CD4-positive, alpha-beta T cell (primary cell): ENCODE measurements around the gene TMEM30A. TPM values are rescaled to one million over a fixed set of nuclear protein-coding genes. Genes with fewer than 3 reads are reported as not detected.

Experiments
- ATAC-seq: fragments of 200-7000 bp; cut with Tn5 transposase; one replicate; pipeline ENCODE4 v1.10.0; 2022; ENCODE audit warnings: mild to moderate bottlenecking; ENCODE audit not compliant: poor library complexity
- CTCF ChIA-PET: fragments of 350-600 bp; sonication (Branson Sonifier 250); formaldehyde crosslinking; loops from one replicate; lab custom pipeline; 2021; ENCODE audit warnings: antibody characterized with exemption, inconsistent platforms; lab: Charles Lee
- POLR2A ChIA-PET: fragments of 350-600 bp; sonication (Branson Sonifier 250); formaldehyde crosslinking; loops from one replicate; lab custom pipeline; 2021; ENCODE audit warnings: antibody characterized with exemption, inconsistent platforms; lab: Charles Lee
- DNase-seq, 14 experiments: peaks; one replicate each; pipeline ENCODE4 v3.0.0-alpha.2; 2013 to 2020; ENCODE audit warnings: mixed read lengths in 2 of 14
- H3K27ac ChIP-seq, 2 donors: one replicate each; pipeline versions ENCODE4 v1.5.1 to v1.7.0; 2013; ENCODE audit warnings: low read length in 2 of 2, low read depth in 1 of 2, mild to moderate bottlenecking in 1 of 2
- H3K27me3 ChIP-seq, 2 experiments: 1 replicate in 1 of 2; 2 replicates in 1 of 2; pipeline versions ENCODE4 v1.6.1 to v1.7.0; 2013; ENCODE audit warnings: low read length in 2 of 2, control low read depth in 1 of 2, mild to moderate bottlenecking in 1 of 2, moderate library complexity in 1 of 2; ENCODE audit not compliant: insufficient read depth in 2 of 2, control insufficient read depth in 1 of 2
- H3K36me3 ChIP-seq: one replicate; pipeline ENCODE4 v1.6.1; 2013; ENCODE audit warnings: low read length, control low read depth; ENCODE audit not compliant: insufficient read depth
- H3K4me1 ChIP-seq: one replicate; pipeline ENCODE4 v1.6.1; 2013; ENCODE audit warnings: low read length, control low read depth; ENCODE audit not compliant: insufficient read depth
- H3K4me3 ChIP-seq: one replicate; pipeline ENCODE4 v1.5.1; 2013; ENCODE audit warnings: mild to moderate bottlenecking, low read length, moderate library complexity
- H3K9me3 ChIP-seq, 2 experiments: 1 replicate in 1 of 2; 2 replicates in 1 of 2; pipeline versions ENCODE4 v1.6.1 to v1.7.0; 2013; ENCODE audit warnings: low read length in 2 of 2, mild to moderate bottlenecking in 2 of 2, control low read depth in 1 of 2, moderate library complexity in 1 of 2; ENCODE audit not compliant: control insufficient read depth in 1 of 2, insufficient read depth in 1 of 2
- H3K27ac Mint-ChIP-seq: one replicate; pipeline ENCODE4 v1.8.0; 2020; ENCODE audit warnings: mixed read lengths
- H3K27me3 Mint-ChIP-seq: one replicate; pipeline ENCODE4 v1.8.0; 2021; ENCODE audit warnings: mixed read lengths
- H3K36me3 Mint-ChIP-seq: one replicate; pipeline ENCODE4 v1.8.0; 2021; ENCODE audit warnings: low read depth, mixed read lengths
- H3K4me1 Mint-ChIP-seq: one replicate; pipeline ENCODE4 v1.8.0; 2021; ENCODE audit warnings: low read depth, mixed read lengths
- H3K4me3 Mint-ChIP-seq: one replicate; pipeline ENCODE4 v1.8.0; 2020; ENCODE audit warnings: mild to moderate bottlenecking, mixed read lengths
- H3K9me3 Mint-ChIP-seq: one replicate; pipeline ENCODE4 v1.8.0; 2020; ENCODE audit warnings: mixed read lengths
- intact Hi-C, 2 experiments: fragments of 100-400 bp; cut with DNase I in 1 of 2; cut with micrococcal nuclease in 1 of 2; formaldehyde crosslinking; loops; one replicate each; pipeline versions ENCODE4 v1.15.1 to v1.9.0; 2023 to 2025; cut with DNase I, micrococcal nuclease
- total RNA-seq, 174 experiments: library from RNA in 2 of 174; stranded (reverse) in 2 of 174; gene quantifications; one replicate each; pipeline ENCODE4 v1.2.3 and lab custom pipeline; 2021 to 2026
- TF ChIP-seq, protein P1 (sequence below): fragments of 200-600 bp; IDR thresholded peaks from one replicate; pipeline ENCODE4 v1.8.0; 2022; ENCODE audit warnings: antibody characterized with exemption, mild to moderate bottlenecking

Gene TMEM30A
- total RNA-seq, 2 experiments from 2014 or later, result 29.8 to 33.2 TPM

DNA sequence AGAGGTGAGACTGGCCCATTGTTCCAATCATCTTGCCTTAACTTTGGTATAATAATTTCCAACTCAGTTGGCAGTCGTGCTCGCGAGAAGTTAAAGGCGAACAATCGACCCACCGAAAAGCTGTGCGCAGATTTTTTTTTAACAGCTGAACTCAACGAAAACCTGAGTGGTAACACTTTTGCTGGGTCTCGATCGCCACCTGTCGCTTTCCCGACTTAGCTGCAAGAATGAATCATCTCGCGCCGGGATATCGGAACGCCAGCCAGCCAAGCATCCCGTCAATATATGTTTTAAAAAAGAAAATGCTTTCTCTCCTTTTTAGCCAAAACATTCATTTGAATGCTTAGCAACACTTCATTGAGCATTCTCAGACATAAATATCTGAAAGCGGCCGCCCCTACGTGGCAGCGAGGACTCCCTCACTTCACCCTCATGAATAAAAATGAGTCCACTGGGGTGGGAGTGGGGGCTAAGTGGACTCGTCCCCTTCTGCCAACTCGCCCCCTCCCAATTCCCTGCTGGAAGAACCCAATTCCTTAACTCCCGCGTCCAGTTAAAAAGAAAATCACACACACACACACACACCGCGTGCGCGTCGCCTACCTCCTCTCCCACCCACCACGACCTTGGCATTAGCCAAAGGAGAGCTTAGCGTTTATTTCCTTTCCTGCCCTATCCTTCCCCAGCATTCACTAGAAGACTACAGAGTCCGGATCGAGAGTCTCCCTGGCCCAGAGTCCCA, 80.2 kb downstream of the TMEM30A start:
- Histone ChIP-seq H3K27me3 (peaks cover 64 to 83% of the 10 kb centered on the region in 2 experiments), H3K27ac (no peak overlapping the region), H3K4me3 (peak overlapping the region; percentile 16), H3K36me3 (no peaks in the 10 kb centered on the region), H3K4me1 (peaks cover 62% of the 10 kb centered on the region), H3K9me3 (peaks cover 0 to 16% of the 10 kb centered on the region in 2 experiments)
- Mint-ChIP-seq H3K36me3 (no peaks in the 10 kb centered on the region), H3K27ac (no peak overlapping the region), H3K4me3 (peak overlapping the region; percentile 57), H3K27me3 (peaks cover 94% of the 10 kb centered on the region), H3K9me3 (no peaks in the 10 kb centered on the region), H3K4me1 (peaks cover 63% of the 10 kb centered on the region)
- DNase-seq (peak in 4 of 14 experiments; percentile 20 to 49 (median 34)), ATAC-seq (no peak)
- TF ChIP-seq, protein P1, sequence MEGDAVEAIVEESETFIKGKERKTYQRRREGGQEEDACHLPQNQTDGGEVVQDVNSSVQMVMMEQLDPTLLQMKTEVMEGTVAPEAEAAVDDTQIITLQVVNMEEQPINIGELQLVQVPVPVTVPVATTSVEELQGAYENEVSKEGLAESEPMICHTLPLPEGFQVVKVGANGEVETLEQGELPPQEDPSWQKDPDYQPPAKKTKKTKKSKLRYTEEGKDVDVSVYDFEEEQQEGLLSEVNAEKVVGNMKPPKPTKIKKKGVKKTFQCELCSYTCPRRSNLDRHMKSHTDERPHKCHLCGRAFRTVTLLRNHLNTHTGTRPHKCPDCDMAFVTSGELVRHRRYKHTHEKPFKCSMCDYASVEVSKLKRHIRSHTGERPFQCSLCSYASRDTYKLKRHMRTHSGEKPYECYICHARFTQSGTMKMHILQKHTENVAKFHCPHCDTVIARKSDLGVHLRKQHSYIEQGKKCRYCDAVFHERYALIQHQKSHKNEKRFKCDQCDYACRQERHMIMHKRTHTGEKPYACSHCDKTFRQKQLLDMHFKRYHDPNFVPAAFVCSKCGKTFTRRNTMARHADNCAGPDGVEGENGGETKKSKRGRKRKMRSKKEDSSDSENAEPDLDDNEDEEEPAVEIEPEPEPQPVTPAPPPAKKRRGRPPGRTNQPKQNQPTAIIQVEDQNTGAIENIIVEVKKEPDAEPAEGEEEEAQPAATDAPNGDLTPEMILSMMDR, result no peak
- ChIA-PET POLR2A (no interaction called here), CTCF (interaction anchor here (0.5 kb wide), 1 partner anchor 1550 kb away, joined by 3 read pairs; no protein-coding TSS in a partner anchor)
- intact Hi-C loops, result loop anchor here in 1 of 2 experiments (2.0 kb wide), 1 partner anchor 1114 kb away; no protein-coding TSS in a partner anchor

DNA sequence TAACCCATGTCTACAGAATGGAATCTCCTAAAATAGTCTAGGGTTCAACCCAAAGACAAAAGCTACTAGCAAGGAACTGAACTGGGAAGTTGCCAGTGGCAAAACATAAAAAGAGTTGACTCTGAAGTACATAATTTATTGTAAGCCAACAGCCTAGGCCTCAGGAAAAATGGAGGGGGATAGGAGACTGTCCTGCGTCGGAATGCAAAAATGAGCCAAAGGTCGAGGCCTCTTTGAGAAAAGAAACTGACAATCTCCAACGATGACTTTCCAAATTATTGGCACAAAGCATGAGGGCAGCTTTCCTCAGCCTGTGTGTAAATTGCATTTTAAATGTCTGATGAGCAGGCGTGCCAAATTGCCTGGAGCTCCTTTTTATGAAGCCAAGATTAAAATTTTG, 80.9 kb downstream of the TMEM30A start:
- Histone ChIP-seq H3K4me1 (peaks cover 57% of the 10 kb centered on the region), H3K9me3 (peaks cover 0 to 16% of the 10 kb centered on the region in 2 experiments), H3K27ac (no peak overlapping the region), H3K27me3 (peaks cover 62 to 84% of the 10 kb centered on the region in 2 experiments), H3K4me3 (no peak overlapping the region), H3K36me3 (no peaks in the 10 kb centered on the region)
- ChIA-PET POLR2A (no interaction called here), CTCF (interaction anchor here (1.2 kb wide), 1 partner anchor 12 kb away, joined by 4 read pairs; no protein-coding TSS in a partner anchor)
- peaks cover 58% of the 10 kb centered on the region for H3K4me1 Mint-ChIP-seq
- ATAC-seq (no peak), DNase-seq (no peak)
- intact Hi-C loops, result loop anchor here in 1 of 2 experiments (2.0 kb wide), 1 partner anchor 1113 kb away; no protein-coding TSS in a partner anchor
- H3K9me3 Mint-ChIP-seq, result no peaks in the 10 kb centered on the region
- H3K4me3 Mint-ChIP-seq, result peak overlapping the region; percentile 46
- H3K27ac Mint-ChIP-seq, result no peak overlapping the region
- no peaks in the 10 kb centered on the region for H3K36me3 Mint-ChIP-seq
- TF ChIP-seq, protein P1, result no peak
- H3K27me3 Mint-ChIP-seq, result peaks cover 93% of the 10 kb centered on the region

Other genes starting within 250 kb of the TMEM30A start
- gene COL12A1, start 78.7 kb downstream of the TMEM30A start, total RNA-seq, result not detected
- gene COX7A2, start 41.0 kb downstream of the TMEM30A start, total RNA-seq, result 100 to 1,000 TPM; 189 to 195 TPM
- under 1 TPM in 1 of 2 experiments, not detected in 1; 0.06 TPM for gene FILIP1, start 209.0 kb upstream of the TMEM30A start, total RNA-seq